GM18511 (cell line): Measurements from ENCODE around the gene TGFB1I1.
"Not testable (repeated sequence)": the region's sequence is repeated elsewhere in the genome, so short reads cannot be mapped to it uniquely, and the experiment has no call there.

Experiments
- ATAC-seq: cut with Tn5 transposase; IDR thresholded peaks from one replicate; pipeline ENCODE4 v1.9.1; 2021; ENCODE audit warnings: mild to moderate bottlenecking, moderate library complexity; ENCODE audit not compliant: unreplicated experiment

Gene TGFB1I1

DNA sequence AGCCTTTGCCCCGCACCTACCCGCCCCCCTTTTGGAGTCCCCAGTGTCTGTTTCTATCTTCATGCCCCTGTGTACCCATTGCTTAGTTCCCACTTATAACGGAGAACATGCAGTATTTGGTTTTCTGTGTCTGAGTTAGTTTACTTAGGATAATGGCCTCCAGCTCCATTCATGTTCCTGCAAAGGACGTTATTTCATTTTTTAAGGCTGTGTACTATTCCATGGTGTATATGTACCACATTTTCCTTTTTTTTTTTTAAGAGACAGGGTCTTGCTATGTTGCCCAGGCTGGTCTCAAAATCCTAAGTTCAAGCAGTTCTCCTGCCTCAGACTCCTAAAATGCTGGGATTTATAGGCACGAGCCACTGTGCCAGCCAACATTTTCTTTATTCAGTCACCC lies 4.1 kb upstream of the TGFB1I1 start:
- ATAC-seq = no peak

DNA sequence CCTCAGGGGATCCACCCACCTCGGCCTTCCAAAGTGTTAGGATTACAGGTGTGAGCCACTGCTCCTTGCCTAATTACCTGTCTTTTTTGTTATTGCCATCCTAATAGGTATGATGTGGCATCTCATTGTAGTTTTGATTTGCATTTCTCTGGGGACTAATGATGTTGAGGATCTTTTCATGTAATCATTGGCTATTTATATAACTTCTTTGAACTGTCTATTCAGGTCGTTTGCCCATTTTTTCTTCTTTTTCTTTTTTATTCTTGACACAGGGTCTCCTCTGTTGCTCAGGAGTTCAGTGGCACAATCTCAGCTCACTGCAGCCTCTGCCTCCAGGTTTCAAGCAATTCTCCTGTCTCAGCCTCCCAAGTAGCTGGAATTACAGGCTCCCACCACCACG lies 1.3 kb upstream of the TGFB1I1 start:
- no peak for ATAC-seq

DNA sequence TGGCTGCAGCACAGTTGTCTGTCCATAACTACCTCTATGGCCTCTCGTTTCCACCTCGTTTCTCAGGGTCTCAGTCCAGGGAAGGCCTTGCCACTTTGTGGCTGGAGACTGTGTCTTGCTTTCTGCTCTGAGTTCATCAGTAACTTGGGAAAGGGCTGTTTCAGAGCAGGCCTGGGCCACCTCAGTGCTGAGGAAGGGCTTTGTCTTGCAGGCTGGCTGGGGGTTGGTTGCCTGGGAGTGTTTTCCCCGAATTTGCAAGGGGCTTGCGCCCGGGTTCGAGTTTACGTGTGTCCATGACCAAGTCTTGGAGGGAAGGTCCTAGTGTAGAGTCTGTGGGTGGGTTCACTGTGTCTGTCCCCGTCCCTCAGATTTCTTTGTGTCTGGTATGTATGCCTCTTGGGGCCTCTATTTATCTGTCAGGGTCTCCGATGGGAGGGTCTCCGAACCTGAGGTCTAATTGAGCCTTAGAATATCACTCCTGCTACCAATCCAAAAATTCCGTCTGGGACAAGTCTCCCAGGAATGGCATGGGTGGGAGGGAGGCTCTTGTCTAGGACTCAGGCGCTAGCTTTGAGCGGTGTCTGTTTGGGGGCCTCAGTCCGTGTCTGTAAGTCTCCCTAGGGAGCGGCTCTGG lies 594 bp upstream of the TGFB1I1 start:
- no peak for ATAC-seq

DNA sequence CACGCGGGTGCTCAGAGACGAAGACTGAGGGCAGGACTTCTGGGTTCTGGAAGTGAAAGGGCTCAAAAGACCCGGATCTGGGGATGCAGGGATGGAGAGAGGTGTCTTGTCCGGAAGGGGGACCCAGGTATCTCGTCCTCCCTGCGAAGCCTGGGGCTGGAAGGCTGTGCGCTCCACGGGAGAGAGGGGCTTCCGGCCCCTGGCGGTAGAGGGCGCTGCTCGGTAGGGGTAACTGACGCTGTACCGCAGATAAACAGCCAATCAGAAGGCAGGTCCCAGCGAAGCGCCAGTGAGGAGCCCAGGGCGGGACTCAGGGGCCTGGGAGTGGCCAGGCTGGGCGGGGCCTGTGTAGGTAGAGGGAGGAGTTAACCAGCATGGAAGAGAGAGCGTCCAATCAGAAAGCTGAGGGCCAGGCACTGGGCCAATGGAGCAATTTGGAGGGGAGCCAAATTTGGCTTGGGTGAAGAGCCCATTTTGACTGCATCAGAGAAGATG lies 804 bp downstream of the TGFB1I1 start:
- no peak for ATAC-seq

DNA sequence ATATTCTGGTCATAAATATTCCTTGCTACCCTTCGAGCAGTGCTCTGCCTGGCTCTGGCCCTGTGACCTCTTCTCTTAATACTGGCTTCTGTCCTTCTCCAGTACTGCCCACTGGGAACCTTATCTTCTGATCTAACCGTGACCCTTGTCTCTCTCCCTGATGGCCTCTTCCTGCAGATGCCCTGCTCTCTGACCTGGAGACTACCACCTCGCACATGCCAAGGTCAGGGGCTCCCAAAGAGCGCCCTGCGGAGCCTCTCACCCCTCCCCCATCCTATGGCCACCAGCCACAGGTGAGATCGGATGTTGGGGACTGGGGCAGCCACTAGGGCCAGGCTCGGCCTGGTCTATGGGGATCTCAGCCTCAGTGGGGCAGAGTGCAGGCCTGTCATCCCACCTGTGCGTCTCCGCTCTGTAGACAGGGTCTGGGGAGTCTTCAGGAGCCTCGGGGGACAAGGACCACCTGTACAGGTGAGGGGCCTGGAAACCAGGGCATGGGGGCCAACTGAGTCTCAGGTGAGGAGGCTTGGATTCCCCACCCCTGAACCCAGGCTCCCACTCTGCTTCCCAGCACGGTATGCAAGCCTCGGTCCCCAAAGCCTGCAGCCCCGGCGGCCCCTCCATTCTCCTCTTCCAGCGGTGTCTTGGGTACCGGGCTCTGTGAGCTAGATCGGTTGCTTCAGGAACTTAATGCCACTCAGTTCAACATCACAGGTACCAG lies 1.5 kb downstream of the TGFB1I1 start:
- no peak for ATAC-seq

DNA sequence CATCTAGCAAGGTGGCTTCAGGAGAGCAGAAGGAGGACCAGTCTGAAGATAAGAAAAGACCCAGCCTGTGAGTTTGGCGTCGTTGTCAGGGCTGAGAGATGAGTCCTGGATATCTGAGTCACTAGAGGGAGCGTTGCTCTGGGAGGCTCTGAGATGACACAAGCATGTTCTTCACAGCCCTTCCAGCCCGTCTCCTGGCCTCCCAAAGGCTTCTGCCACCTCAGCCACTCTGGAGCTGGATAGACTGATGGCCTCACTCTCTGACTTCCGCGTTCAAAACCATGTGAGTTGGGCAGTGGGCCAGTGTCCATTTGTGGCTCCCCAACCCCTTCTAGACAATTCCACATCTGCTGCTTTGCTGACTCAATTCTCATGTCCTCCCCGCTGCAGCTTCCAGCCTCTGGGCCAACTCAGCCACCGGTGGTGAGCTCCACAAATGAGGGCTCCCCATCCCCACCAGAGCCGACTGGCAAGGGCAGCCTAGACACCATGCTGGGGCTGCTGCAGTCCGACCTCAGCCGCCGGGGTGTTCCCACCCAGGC lies 2.3 kb downstream of the TGFB1I1 start:
- ATAC-seq = no peak

DNA sequence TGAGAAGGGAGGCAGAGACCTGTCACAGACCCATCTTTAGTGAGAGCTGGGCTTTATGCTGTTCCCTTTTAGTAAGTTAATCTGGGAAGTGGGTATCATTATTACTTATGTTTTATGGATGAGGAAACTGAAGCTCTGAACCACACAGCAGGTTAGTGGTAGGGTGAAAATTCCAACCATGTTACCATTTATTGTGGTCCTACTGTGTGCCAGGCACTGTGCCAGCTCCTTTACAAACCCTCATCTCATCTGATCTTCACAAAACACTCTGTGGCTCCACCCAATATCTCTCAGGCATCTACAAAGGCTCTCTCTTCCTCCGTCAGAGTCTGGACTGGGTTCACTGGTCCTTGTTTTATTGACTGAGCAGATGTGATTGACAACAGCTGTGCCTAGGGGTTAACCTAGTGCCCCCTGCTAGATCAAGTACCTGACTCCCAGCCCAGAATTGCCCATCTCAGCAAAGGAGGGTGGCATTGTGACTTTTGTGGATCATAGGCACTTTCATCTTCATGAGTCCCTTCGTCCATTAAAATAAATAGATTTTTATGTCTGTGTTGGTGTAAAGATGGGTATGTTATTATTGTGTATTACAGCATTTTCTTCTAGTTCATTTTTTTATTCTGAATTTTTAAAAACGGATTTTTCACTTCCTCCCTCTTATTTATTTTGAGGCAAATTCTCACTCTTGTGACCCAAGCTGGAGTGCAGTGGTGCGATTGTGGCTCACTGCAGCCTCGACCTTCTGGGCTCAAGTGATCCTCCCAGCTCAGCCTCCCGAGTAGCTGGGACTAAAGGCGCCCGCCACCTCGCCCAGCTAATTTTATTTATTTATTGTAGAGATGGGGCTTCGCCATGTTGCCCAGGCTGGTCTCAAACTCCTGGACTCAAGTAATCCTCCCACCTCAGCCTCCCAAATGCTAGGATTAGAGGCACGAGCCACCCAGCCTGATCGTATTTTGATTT lies 3.1 kb downstream of the TGFB1I1 start:
- ATAC-seq = no peak

DNA sequence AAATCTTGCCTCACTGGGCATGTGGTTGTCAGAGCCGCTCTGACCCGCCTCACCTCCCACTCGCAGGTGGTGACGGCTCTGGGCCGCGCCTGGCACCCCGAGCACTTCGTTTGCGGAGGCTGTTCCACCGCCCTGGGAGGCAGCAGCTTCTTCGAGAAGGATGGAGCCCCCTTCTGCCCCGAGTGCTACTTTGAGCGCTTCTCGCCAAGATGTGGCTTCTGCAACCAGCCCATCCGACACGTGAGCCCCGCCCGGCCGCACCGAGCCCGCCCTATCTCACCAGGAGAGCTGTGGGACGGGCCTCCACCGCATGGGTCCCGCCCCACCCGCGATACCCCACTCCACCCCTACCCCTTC lies 4.0 kb downstream of the TGFB1I1 start:
- no peak for ATAC-seq

DNA sequence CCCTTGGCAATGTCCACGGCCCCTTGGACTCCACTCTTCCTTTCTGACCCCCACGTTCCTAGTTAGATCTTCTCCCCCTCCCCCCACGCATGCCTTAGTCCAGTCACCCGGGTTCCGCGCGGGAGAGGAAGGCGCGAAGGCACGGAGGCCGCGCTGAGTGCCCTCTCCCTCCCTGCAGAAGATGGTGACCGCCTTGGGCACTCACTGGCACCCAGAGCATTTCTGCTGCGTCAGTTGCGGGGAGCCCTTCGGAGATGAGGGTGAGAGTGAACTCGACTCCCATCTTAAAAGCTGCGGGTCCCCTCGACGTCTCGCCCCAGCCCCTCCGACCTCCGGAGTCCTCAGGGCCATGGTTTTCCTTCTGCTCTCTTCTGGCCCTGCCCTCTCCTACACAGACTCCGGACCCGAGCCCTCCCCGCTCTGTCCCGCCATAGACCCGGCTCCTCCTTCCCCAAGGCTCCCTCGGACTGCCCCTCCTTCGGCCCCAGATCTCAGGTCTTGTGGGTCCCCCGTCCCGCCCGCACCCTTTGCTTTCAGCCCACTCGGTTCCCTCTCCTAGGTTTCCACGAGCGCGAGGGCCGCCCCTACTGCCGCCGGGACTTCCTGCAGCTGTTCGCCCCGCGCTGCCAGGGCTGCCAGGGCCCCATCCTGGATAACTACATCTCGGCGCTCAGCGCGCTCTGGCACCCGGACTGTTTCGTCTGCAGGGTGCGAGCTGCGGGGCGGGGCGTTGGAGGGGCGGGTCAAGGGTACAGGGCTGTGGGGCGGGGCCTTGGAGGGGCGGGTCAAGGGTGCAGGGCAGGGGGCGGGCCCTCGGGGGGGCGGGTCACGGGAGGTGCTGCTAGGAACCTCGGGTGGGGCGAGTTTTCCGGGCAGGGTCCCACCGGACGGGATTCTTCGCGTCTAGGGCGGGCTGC lies 4.6 kb downstream of the TGFB1I1 start:
- peak; percentile 67 for ATAC-seq

DNA sequence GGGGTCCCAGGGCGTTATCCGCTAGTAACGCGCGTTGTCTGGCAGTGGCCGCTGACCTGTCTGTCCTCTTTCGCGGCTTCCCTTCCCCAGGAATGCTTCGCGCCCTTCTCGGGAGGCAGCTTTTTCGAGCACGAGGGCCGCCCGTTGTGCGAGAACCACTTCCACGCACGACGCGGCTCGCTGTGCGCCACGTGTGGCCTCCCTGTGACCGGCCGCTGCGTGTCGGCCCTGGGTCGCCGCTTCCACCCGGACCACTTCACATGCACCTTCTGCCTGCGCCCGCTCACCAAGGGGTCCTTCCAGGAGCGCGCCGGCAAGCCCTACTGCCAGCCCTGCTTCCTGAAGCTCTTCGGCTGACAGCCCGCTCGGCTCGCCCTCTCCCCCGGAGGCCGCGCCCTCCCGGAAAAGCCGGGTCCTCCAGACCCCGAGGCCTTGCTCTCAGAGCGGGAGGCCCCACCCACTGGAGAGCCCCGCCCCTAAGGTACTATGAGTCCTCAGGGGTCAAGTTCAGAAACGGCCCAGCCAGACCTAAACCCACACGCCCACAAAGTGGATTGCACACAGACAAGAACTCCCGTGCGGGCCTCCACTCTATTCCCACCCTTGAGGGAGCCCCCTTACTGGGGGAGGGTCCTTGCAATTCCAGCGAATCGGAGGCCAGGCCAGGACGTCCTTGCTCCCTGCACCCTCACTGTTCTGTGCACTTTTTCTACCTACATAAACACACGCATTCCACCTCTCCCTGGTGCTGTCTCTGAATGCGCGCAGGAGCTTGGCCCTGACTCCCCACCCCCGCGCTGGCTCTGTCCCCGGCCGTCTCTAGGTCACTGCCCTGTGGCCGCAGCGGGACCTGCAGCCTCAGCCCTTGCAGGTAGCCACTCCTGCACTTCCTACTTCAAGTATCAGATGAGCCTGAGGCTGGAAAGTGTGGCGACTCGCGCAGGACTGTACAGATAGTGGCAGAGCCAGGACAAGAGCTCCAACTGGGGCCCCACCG lies 5.6 kb downstream of the TGFB1I1 start:
- peak; percentile 32 for ATAC-seq

DNA sequence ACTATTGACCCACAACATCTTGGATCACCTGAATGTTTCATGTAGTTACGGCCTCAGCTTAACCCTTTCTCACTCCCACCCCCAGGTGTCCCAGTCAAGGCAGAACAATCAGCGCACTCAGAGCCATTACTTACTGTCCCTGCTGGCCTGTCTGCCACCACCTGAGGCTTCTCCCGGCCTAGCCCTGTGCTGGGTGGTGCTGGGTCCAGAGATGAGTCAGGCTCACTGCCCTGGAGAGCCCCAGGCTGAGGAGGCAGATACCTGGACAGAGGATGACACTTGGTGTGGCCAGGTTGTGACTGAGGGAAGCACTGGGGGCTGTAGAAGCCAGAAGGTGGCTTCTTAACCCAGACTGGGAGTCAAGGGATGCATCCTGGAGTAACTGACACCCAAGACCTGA lies 7.0 kb downstream of the TGFB1I1 start:
- ATAC-seq = no peak

DNA sequence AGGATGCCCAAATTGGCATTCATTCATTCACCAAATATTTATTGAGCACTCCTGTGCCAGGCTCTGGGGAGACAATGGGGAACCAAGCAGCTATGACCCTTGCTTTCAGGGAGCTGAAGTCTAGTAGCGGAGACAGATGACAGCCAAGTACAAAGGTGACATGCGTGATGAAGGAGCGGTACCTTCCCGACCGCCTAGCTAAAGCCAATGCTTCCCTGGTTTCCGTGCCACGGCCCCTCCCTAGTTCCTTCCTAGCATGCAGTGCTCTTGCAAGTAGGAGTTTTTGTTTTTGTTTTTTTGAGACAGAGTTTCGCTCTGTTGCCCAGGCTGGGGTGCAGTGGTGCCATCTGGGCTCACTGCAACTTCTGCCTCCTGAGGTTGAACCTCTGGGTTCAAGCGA lies 7.8 kb downstream of the TGFB1I1 start:
- ATAC-seq = no peak

DNA sequence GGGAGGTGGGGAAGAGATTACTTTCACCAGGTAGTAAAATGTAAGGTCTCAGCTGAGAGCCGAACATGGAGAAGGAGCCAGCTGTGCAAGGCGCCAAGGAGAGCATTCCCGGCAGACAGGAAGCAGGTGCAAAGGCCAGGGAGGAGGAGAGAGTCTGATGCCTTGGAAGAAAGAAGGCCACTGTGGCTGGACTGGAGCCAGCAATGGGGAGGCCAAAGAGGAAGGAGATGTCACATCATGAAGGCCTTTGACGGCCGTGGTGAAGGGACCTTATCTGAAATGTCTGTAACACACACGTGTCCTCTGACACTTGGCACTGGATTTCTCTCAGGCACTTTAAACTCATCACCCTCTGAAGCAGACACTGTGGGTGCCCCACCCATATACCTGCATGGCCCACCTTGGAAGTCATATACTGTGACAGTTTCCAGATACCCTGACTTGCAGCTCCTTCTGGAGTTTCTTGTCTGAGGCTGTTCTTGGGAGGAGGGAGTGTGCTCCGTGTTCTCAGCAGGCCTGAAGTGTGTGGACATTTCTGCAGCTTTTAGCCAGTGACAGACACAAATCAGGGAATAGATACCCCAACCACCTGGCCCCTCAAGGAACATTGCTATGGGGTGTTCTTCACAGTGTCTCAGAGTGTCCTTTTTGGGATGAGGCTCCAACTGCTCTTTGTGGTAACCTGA lies 9.0 kb downstream of the TGFB1I1 start:
- ATAC-seq = no peak

DNA sequence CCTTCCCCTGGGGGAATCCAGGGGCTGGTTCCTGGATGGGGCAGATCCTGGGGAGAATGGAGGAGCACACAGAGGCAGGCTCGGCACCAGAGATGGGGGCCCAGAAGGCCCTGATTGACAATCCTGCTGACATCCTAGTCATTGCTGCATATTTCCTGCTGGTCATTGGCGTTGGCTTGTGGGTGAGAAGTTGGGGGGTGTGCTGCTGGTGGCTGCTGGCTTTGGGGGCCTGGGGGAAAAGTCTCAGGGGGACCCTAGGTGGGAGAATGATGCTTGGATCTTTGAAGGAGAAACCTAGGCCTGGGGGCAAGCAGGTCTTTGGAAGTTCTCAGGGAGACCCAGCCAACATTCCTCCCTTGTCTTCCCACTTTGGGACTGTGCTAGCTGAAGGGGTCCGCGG lies 11.1 kb downstream of the TGFB1I1 start, which contains the start of gene SLC5A2:
Gene SLC5A2, plus strand, starts transcription at position 43 of the 400 bp plus-strand sequence. Its CDS starts 14 bp downstream, at position 57.
- no peak for ATAC-seq

DNA sequence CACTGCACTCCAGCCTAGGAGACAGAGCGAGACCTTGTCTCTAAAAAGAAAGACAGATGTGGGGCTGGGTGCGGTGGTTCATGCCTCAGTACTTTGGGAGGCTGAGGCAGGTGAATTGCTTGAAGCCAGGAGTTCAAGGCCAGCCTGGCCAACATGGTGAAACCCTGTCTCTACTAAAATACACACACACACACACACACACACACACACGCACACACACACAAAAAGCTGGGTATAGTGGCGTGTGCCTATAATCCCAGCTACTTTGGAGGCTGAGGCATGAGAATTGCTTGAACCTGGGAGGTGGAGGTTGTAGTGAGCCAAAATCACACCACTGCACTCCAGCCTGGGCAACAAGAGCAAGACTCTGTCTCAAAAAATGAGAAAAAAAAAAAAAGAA lies 12.1 kb downstream of the TGFB1I1 start:
- not testable (repeated sequence) for ATAC-seq

DNA sequence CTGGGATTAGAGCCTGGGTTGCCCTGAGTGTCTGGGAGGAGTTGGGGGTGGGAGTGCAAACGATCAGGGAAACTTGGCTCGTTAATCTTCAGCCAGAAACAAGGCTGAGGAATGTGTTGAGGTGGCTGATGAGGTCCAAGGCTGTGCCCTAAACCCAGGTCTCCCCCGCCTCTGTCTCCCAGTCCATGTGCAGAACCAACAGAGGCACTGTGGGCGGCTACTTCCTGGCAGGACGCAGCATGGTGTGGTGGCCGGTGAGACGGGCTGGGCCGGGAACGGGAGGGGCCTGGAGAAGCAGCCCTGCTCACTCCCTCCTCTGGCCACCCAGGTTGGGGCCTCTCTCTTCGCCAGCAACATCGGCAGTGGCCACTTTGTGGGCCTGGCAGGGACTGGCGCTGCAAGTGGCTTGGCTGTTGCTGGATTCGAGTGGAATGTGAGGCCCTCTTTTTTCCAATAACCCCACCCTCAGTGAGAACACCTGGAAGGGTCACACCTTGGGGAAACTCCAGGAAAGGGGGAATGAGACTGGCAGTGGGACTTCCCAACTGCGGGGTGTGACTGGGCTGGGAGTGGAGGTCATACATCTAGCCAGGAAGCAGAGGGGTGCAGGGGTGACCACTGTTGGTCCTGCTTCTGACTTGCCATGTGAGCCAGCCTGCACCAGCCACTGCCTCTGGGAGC lies 12.7 kb downstream of the TGFB1I1 start:
- no peak for ATAC-seq

DNA sequence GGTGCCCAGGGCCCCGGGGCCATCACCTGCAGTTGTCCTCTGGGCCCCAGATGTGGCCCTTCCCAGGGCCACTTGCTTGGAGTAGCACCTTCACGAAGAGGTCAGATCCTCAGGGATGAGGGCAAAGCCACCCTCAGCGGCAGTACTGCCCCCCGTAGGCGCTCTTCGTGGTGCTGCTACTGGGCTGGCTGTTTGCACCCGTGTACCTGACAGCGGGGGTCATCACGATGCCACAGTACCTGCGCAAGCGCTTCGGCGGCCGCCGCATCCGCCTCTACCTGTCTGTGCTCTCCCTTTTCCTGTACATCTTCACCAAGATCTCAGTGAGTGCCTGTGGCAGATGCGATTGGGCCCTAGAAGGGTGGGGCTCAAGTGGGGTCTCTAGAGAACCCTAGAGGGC lies 13.6 kb downstream of the TGFB1I1 start:
- ATAC-seq = no peak

DNA sequence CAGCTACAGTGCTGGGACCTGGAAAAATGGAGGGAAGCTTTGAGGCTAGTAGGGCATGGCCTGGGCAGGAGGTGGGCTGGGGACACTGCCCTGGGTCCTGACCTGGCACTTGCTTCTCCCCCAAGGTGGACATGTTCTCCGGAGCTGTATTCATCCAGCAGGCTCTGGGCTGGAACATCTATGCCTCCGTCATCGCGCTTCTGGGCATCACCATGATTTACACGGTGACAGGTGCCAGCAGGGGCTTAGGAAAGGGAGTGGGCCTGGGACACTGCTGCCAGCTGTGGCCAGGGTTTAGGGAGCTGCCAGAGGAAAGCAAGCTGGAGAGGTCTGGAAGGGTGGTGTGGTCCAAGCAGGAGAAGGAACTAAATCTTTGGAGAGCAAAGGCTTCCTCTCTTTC lies 14.1 kb downstream of the TGFB1I1 start:
- ATAC-seq = no peak
